ENCODE data around the gene RGS19. TPM values are rescaled to one million over a fixed set of nuclear protein-coding genes. Genes with fewer than 3 reads are reported as not detected.

The RGS19 gene
- total RNA-seq, 1 experiment from 2014 or later = 12.8 TPM

- Histone ChIP-seq H2BK20ac (ENCODE audit: low read depth, low read length, poor library complexity, severe bottlenecking) (no peak overlapping the region), H2AK5ac (ENCODE audit: insufficient read length, low read length) (no peak overlapping the region), H3T11ph (ENCODE audit: low read length) (no peak overlapping the region), H3K27ac (ENCODE audit: insufficient read length, low read depth, low read length) (no peak overlapping the region), H3K4me1 (ENCODE audit: insufficient read depth, low read length) (peaks cover 1% of the 10 kb centered on the region; the same call in 1 of the 2 replicates), H3K56ac (ENCODE audit: insufficient read length, low read depth, low read length) (no peak overlapping the region), H2BK120ac (ENCODE audit: low read depth, low read length, poor library complexity, severe bottlenecking) (no peak overlapping the region), H3K14ac (ENCODE audit: insufficient read depth, low read length) (no peak overlapping the region), H2BK5ac (ENCODE audit: insufficient read length, low read length) (no peak overlapping the region), H2BK12ac (ENCODE audit: insufficient read length, low read depth, low read length) (no peak overlapping the region), H2AFZ (ENCODE audit: low read length) (no peak overlapping the region), H3K4me2 (ENCODE audit: insufficient read depth, insufficient read length, low read length) (no peak overlapping the region), H3K79me2 (ENCODE audit: insufficient read depth, low read length) (no peaks in the 10 kb centered on the region), H3K23ac (ENCODE audit: insufficient read length, low read depth, low read length) (no peak overlapping the region), H3K79me1 (ENCODE audit: insufficient read depth, low read depth, low read length, poor library complexity, severe bottlenecking) (no peaks in the 10 kb centered on the region), H2BK15ac (ENCODE audit: low read depth, low read length) (no peak overlapping the region), H4K8ac (replicated peaks; ENCODE audit: insufficient read length, low read depth, low read length) (no peak overlapping the region), H3K4ac (ENCODE audit: low read depth, low read length) (no peak overlapping the region), H3K9ac (ENCODE audit: extremely low read depth, insufficient read length, low read length) (no peak overlapping the region), H3K9me3 (ENCODE audit: control insufficient read depth, low read depth, low read length) (no peaks in the 10 kb centered on the region), H4K91ac (ENCODE audit: insufficient read length, low read depth, low read length) (no peak overlapping the region), H3K27me3 (ENCODE audit: insufficient read depth, low read length) (no peaks in the 10 kb centered on the region), H4K5ac (ENCODE audit: insufficient read length, low read depth, low read length) (no peak overlapping the region), H4K20me1 (ENCODE audit: control insufficient read depth, insufficient read depth, insufficient read length) (no peaks in the 10 kb centered on the region), H3K18ac (ENCODE audit: insufficient read length, low read depth, low read length) (no peak overlapping the region), H3K23me2 (ENCODE audit: insufficient read length, low read depth, low read length, poor library complexity, severe bottlenecking) (no peaks in the 10 kb centered on the region)
- WGBS (ENCODE audit: extremely low coverage, insufficient read length, low lambda C conversion rate) = no CpG with 5 or more reads among the region's 20 CpGs
- Mint-ChIP-seq H3K4me3 (no peak overlapping the region), H3K9me3 (no peaks in the 10 kb centered on the region), H3K36me3 (ENCODE audit: insufficient read depth in 1 of 3, low read depth in 3 of 3) (peaks cover 0 to 3% (median 0%) of the 10 kb centered on the region in 3 experiments; a peak in 4 of 7 replicates), H3K27ac (peak overlapping the region in 1 of 3 experiments; percentile 63; a peak in 1 of 7 replicates), H3K4me1 (peaks cover 16 to 28% of the 10 kb centered on the region in 2 experiments), H3K27me3 (ENCODE audit: low read depth) (peaks cover 1% of the 10 kb centered on the region)
- DNase-seq = no peak
- TF ChIP-seq, protein P1, sequence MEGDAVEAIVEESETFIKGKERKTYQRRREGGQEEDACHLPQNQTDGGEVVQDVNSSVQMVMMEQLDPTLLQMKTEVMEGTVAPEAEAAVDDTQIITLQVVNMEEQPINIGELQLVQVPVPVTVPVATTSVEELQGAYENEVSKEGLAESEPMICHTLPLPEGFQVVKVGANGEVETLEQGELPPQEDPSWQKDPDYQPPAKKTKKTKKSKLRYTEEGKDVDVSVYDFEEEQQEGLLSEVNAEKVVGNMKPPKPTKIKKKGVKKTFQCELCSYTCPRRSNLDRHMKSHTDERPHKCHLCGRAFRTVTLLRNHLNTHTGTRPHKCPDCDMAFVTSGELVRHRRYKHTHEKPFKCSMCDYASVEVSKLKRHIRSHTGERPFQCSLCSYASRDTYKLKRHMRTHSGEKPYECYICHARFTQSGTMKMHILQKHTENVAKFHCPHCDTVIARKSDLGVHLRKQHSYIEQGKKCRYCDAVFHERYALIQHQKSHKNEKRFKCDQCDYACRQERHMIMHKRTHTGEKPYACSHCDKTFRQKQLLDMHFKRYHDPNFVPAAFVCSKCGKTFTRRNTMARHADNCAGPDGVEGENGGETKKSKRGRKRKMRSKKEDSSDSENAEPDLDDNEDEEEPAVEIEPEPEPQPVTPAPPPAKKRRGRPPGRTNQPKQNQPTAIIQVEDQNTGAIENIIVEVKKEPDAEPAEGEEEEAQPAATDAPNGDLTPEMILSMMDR (conservative IDR thresholded peaks at IDR 0.05) = no peak
These were observed 10.1 kb downstream of the RGS19 start for GRCh38 chr20:64069209-64069613.

Data from H9 (cell line).